NCI-H1930 (cell line): ENCODE results near the gene RNASEH2A.
"Not testable (repeated sequence)": the region's sequence is repeated elsewhere in the genome, so short reads cannot be mapped to it uniquely, and the experiment has no call there.

Experiments used
- DNase-seq, 2 experiments: peaks; one replicate each; lab custom pipeline; 2025; lab: John Stamatoyannopoulos, UW

RNASEH2A gene

DNA sequence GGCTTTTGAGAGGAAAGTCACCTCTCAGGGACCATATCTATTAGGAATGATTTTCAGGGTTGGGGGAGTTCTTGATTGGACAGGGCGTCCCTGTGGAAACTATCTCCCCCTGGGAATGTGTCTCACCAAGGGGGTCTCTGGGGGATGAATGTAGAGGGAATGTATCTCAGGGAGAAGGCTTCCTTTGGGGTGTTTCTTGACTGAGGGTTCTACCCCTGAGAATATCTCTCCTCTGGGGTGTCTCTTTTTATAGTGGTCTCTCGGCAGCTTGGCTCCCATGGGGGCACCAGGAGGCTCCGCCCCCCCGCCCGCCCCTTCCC lies 27.0 kb downstream of the RNASEH2A start:
- DNase-seq, result no peak

- DNase-seq, result peak; percentile 32 to 49
Observed at GRCh38 chr19:12833738-12834565, 27.6 kb downstream of the RNASEH2A start.

- no peak for DNase-seq
Observed at GRCh38 chr19:12834566-12834943, 28.2 kb downstream of the RNASEH2A start, which contains the start of gene RTBDN. TSS of gene RTBDN (minus strand) at chr19:12834579. CDS start at chr19:12829979, 4,600 bp downstream.

DNA sequence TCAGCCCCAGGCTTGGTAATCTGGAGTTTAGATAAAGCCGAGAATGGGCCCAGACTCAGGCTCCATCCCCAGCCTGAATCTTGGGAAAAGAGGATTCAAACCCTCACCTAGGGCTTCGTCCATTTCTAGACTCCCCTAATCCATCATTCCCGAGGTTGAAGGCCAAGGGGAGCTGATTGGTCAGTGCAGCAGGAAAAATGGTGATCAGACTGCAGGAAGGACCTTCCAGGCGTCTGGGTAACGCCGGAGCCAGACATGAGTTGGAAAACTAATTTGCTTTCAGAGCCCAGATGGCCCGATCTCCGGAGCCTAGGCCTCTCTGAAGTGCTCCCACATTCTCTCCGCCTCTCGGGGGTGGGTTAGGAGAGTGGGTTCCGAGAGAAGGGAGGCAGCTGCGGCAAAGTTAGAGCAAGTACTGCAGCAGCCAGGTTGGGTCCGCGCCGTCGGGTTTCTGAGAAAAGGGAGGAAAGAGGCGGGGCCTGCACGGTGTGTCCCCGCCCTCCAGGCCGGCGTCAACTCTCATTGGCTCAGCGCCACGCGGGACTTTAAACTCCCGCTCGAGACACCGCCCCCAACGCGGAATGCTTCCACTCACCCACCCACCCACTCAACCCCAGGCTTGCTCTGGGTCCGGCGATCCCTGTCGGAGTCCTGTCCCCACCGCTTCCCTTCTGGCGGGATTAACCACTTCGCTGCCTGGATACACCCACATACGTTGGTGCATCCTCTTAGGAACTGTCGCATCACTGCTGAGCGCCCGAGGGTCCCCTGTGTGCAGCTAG lies 28.8 kb downstream of the RNASEH2A start:
- DNase-seq, result no peak

DNA sequence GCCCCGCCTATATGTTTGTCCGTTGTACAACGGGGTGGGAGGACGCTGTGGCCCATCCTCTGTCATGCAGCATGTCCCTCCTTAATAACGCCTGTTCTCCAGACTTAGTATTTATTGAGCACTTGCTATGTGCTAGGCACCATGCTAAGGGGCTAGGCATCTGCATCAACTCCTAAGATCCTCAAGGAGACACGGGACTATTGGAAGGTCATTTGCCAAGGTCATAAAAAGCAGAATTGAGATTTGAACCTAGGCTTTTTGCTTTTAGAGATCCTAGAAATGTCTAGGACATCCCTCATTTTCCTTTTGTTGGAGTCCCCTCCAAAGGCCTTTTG lies 30.1 kb downstream of the RNASEH2A start:
- no peak for DNase-seq

DNA sequence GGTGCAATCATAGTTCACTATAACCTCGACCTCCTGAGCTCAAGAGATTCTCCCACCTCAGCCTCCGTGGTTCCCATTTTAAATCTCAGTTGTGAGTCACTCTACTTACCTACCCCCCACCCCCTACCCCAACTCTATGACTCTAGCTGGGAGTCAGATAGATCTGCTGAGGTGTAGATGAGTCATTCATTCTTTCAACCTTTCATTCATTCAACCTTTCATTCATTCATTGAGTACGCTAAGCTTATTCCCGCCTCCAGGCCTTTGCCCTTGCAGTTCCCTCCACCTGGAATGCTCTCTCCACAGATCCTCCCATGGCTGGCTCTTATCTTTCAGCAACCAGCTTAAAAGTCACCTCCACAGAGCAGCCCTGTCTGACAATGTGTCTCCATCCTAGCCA lies 30.8 kb downstream of the RNASEH2A start:
- no peak for DNase-seq

DNA sequence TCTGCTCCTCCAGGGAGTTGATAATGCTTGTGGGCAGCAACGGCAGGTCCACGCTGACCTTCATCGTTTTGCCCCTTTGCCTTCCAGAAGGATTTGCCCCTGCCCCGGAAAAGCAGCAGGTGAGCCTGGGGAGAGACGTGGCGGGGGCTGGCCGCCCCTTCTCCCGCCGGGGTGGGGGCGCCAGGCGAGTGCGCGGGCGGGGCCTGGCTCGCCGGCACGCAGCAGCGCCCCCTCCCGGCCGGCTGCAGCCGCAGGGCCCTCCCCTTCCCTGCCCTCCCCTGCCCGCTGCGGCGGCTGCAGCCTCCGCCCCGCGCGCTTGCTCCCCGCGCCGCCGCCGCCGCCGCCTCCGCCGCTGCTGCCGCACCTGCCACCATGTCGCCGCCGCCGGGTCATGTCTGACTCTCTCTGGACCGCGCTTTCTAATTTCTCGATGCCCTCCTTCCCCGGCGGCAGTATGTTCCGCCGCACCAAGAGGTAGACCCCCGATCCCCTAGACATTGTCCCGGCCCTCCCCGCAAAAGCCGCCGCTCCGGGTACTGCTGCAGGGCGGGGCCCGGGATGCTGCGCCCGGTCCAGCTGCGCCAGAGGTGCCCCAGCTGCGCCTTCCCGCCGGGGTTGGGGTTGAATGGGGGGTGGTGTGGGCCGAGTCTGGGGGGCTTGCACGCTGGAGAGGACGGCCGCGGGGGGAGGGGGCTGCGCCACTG lies 31.9 kb downstream of the RNASEH2A start, which contains the start of gene MAST1:
MAST1 (plus strand) TSS at position 334 of the 704 bp plus-strand sequence; CDS start at position 392, 58 bp downstream.
- DNase-seq, result peak in 1 of 2 experiments; percentile 61

GRCh38 chr19:12838886-12839756 lies 32.7 kb downstream of the RNASEH2A start:
- DNase-seq, result no peak

DNA sequence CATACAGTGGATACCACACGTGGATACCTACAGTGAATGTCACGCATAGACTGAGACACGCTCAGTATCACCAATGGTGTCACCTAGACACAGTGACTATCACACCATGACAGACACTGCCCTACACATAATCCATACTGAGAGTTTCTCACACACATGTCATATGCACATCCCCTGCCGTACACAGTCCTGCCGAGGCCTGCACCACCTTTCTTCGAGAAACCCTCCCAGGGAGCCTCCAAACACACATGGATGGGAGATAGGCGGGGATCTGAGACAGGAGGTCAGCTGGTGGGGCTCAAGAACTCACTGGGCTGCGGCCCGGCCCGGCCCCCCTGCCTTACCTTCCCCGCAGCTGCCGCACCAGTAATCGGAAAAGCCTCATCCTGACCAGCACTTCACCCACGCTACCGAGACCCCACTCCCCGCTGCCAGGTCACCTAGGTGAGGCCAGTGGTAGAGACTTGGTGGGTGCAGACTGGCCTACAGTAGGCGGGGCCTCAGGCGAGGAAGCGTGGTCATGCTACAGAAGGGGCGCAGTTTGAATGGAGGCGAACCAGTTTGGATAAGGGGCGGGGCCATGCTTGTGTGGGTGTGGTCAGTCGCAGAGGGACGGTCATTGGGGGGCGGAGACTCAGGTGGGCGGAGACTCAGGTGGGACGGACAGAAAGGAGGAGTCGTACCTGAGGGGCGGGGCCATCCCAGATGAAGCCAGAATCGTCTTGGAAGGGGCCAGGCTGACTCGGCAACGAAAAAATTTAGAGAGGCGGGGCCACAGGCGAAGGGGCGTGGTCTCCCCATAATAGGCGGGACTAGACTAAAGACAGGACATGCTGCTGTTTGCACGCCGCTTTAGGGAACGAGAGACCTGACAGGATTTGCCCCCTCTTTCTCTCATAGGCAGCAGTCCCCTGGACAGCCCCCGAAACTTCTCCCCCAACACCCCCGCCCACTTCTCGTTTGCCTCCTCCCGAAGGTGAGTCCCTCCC lies 34.0 kb downstream of the RNASEH2A start:
- no peak for DNase-seq

- DNase-seq, result no peak
Observed at GRCh38 chr19:12841094-12841493, 34.7 kb downstream of the RNASEH2A start.

DNA sequence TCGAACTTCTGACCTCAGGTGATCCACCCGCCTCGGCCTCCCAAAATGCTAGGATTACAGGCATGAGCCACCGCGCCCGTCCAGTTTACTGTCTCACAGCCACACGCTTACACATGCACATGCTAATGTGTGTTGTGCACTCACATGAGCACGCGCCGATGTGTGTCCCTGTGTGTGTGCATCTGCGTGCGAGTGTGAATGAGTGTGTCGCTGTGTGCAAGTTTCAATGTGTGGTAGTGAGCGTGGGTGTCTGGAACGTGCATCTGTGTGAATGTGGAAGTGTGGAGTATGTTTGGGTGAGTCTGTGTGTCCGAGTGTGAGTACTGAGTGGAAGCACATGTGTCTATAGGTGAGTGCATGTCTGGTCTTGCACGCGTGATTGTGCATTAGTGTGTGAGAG lies 36.1 kb downstream of the RNASEH2A start:
- no peak for DNase-seq

DNA sequence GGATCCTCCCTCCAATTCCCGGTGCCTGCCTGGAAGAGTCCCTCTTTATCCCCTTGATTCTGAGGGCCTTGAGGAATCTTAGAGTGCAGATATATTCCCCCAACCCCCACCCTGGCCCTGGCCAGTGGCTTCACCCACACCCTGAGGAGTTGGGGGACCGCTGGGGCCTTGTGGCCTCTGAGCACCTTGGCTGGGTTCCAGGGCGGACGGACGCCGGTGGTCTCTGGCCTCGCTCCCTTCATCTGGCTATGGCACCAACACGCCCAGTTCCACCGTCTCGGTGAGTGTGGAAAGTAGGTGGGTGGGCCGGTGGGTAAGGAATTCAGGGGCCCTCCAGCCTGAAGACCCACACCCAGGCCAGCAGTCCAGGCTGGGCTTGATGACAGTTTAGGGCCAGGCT lies 36.9 kb downstream of the RNASEH2A start:
- no peak for DNase-seq

- DNase-seq, result no peak
Observed at GRCh38 chr19:12843999-12844732, 37.8 kb downstream of the RNASEH2A start.

- DNase-seq, result not testable (repeated sequence)
Observed at GRCh38 chr19:12846613-12847012, 40.2 kb downstream of the RNASEH2A start.

- DNase-seq, result peak in 1 of 2 experiments; percentile 31
Observed at GRCh38 chr19:12847159-12848139, 41.1 kb downstream of the RNASEH2A start.

- no peak for DNase-seq
Observed at GRCh38 chr19:12856653-12857052, 50.3 kb downstream of the RNASEH2A start.

- no peak for DNase-seq
Observed at GRCh38 chr19:12858041-12858928, 51.9 kb downstream of the RNASEH2A start.
